CD4-positive, alpha-beta T cell treated with Interleukin-15 for 1 hour (primary cell): ENCODE measurements around the gene TFEB.

ENCODE experiments used
- DNase-seq: peaks from one replicate; pipeline ENCODE4 v3.0.0-alpha.2; 2020

The TFEB gene

GRCh38 chr6:41763470-41763869 is 28.1 kb upstream of the TFEB start:
- DNase-seq, result no peak

GRCh38 chr6:41759905-41760579 is 24.6 kb upstream of the TFEB start:
- DNase-seq, result no peak

- DNase-seq, result no peak
Measured at GRCh38 chr6:41759106-41759904, 23.9 kb upstream of the TFEB start.

- DNase-seq, result no peak
Measured at GRCh38 chr6:41758641-41759035, 23.2 kb upstream of the TFEB start.

- DNase-seq, result no peak
Measured at GRCh38 chr6:41757931-41758640, 22.7 kb upstream of the TFEB start.

GRCh38 chr6:41757271-41757670 is 21.9 kb upstream of the TFEB start:
- no peak for DNase-seq

GRCh38 chr6:41756354-41756753 is 20.9 kb upstream of the TFEB start:
- DNase-seq, result no peak

GRCh38 chr6:41755895-41756294 is 20.5 kb upstream of the TFEB start:
- DNase-seq, result no peak

- no peak for DNase-seq
Measured at GRCh38 chr6:41750374-41750773, 15.0 kb upstream of the TFEB start.

GRCh38 chr6:41748542-41748941 is 13.1 kb upstream of the TFEB start:
- no peak for DNase-seq

GRCh38 chr6:41748102-41748477 is 12.7 kb upstream of the TFEB start:
- DNase-seq, result no peak

GRCh38 chr6:41747256-41748101 is 12.1 kb upstream of the TFEB start, which contains the start of gene PGC:
PGC (minus strand) TSS chr6:41747397; CDS start chr6:41747334, 63 bp downstream.
- DNase-seq, result no peak

- DNase-seq, result no peak
Measured at GRCh38 chr6:41746107-41746506, 10.7 kb upstream of the TFEB start.

GRCh38 chr6:41744236-41744787 is 8.9 kb upstream of the TFEB start:
- DNase-seq, result no peak

- DNase-seq, result no peak
Measured at GRCh38 chr6:41743406-41744235, 8.2 kb upstream of the TFEB start.

GRCh38 chr6:41741625-41742490 is 6.5 kb upstream of the TFEB start:
- no peak for DNase-seq

GRCh38 chr6:41740366-41741162 is 5.2 kb upstream of the TFEB start:
- no peak for DNase-seq

- no peak for DNase-seq
Measured at GRCh38 chr6:41739041-41739440, 3.6 kb upstream of the TFEB start.

GRCh38 chr6:41737591-41738130 is 2.3 kb upstream of the TFEB start:
- DNase-seq, result no peak
